Smooth muscle cell (in vitro differentiated cells): ENCODE measurements around the gene CDK1. TPM values are rescaled to one million over a fixed set of nuclear protein-coding genes. Genes with fewer than 3 reads are reported as not detected.

Source experiments
- DNase-seq: peaks from one replicate; lab custom pipeline; 2025; ENCODE audit not compliant: unreplicated experiment; lab: John Stamatoyannopoulos, UW
- H2AFZ ChIP-seq: fragments of 200-600 bp; sonication (generic); 2 replicates; pipeline ENCODE4 v1.6.0; 2016; ENCODE audit warnings: antibody characterized with exemption, low read depth, mild to moderate bottlenecking
- H3F3A ChIP-seq: fragments of 200-600 bp; sonication (generic); 2 replicates; pipeline ENCODE4 v1.6.0; 2017; ENCODE audit warnings: antibody characterized with exemption, low read depth
- H3K27ac ChIP-seq: fragments of 200-600 bp; sonication (generic); 2 replicates; pipeline ENCODE4 v1.5.1; 2016; ENCODE audit warnings: low read depth, mild to moderate bottlenecking
- H3K27me3 ChIP-seq: fragments of 200-600 bp; sonication (generic); 2 replicates; pipeline ENCODE4 v1.6.1; 2016; ENCODE audit warnings: low read depth, mild to moderate bottlenecking
- H3K36me3 ChIP-seq: fragments of 200-600 bp; sonication (generic); 2 replicates; pipeline ENCODE4 v1.5.1; 2016; ENCODE audit warnings: low read depth
- H3K4me1 ChIP-seq: fragments of 200-600 bp; sonication (generic); 2 replicates; pipeline ENCODE4 v1.5.1; 2016; ENCODE audit warnings: low read depth
- H3K4me2 ChIP-seq: fragments of 200-600 bp; sonication (generic); 2 replicates; pipeline ENCODE4 v1.6.0; 2016; ENCODE audit warnings: mild to moderate bottlenecking
- H3K4me3 ChIP-seq: fragments of 200-600 bp; sonication (generic); 2 replicates; pipeline ENCODE4 v1.5.1; 2016; ENCODE audit warnings: mild to moderate bottlenecking
- H3K79me2 ChIP-seq: fragments of 200-600 bp; sonication (generic); 2 replicates; pipeline ENCODE4 v1.6.0; 2016; ENCODE audit warnings: low read depth, mild to moderate bottlenecking
- H3K9ac ChIP-seq: fragments of 200-600 bp; sonication (generic); 2 replicates; pipeline ENCODE4 v1.6.0; 2016; ENCODE audit warnings: low read depth
- H3K9me3 ChIP-seq: fragments of 200-600 bp; sonication (generic); replicated peaks from 2 replicates; pipeline ENCODE4 v1.5.1; 2016; ENCODE audit warnings: low read depth
- H4K20me1 ChIP-seq: fragments of 200-600 bp; sonication (generic); 2 replicates; pipeline ENCODE4 v1.6.0; 2016; ENCODE audit warnings: low read depth
- WGBS: methylation state at CpG from one replicate; pipeline ENCODE4 v1.1.7; 2016; ENCODE audit warnings: low lambda C conversion rate; 5-methylcytosine and 5-hydroxymethylcytosine counted together
- polyA plus RNA-seq: library from polyadenylated mRNA; unstranded; fragments of >200 nt; fragmentation: Nextera tagmentation; extraction: Ambion mirVana; gene quantifications from 2 replicates; pipeline ENCODE4 v1.2.1, GENCODE V29; 2016
- total RNA-seq: library from RNA; depleted of rRNA; stranded (reverse); fragments of >200 nt; gene quantifications from 2 replicates; pipeline ENCODE4 v1.2.3, GENCODE V29; 2014
- TF ChIP-seq, protein P1 (sequence below): fragments of 200-600 bp; sonication (generic); IDR thresholded peaks from 2 replicates; pipeline ENCODE4 v1.5.1; 2017; ENCODE audit warnings: borderline replicate concordance, mild to moderate bottlenecking, antibody characterized with exemption; ENCODE audit not compliant: insufficient read depth, poor library complexity, severe bottlenecking

Gene CDK1
- total and polyA plus RNA-seq, 2 experiments from 2014 or later: 46.6 to 56.5 TPM

DNA sequence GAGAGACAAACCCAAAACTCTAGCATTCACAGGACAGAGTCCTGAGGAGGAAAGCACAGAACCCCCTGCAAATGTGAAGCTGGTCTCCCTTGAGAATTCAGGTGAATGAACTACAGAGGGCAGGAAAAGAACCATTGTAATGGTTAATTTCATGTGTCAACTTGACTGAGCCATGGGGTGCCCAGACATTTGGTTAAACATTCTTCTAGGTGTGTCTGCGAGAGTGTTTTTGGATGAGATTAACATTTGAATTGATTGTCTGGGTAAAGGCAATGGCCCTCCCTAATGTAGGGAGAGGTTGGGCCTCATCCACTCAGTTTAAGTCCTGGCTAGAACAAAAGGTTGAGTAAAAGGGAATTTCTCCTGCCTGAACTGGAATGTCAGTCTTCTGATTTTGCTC lies 15.7 kb upstream of the CDK1 start:
- Histone ChIP-seq H3K9ac (no peak overlapping the region), H3K27me3 (no peaks in the 10 kb centered on the region), H3F3A (no peaks in the 10 kb centered on the region), H4K20me1 (no peaks in the 10 kb centered on the region), H2AFZ (no peak overlapping the region), H3K4me1 (peaks cover 3% of the 10 kb centered on the region), H3K36me3 (no peaks in the 10 kb centered on the region), H3K27ac (no peak overlapping the region), H3K4me3 (no peak overlapping the region), H3K9me3 (no peaks in the 10 kb centered on the region), H3K4me2 (no peak overlapping the region), H3K79me2 (no peaks in the 10 kb centered on the region)
- TF ChIP-seq, protein P1, sequence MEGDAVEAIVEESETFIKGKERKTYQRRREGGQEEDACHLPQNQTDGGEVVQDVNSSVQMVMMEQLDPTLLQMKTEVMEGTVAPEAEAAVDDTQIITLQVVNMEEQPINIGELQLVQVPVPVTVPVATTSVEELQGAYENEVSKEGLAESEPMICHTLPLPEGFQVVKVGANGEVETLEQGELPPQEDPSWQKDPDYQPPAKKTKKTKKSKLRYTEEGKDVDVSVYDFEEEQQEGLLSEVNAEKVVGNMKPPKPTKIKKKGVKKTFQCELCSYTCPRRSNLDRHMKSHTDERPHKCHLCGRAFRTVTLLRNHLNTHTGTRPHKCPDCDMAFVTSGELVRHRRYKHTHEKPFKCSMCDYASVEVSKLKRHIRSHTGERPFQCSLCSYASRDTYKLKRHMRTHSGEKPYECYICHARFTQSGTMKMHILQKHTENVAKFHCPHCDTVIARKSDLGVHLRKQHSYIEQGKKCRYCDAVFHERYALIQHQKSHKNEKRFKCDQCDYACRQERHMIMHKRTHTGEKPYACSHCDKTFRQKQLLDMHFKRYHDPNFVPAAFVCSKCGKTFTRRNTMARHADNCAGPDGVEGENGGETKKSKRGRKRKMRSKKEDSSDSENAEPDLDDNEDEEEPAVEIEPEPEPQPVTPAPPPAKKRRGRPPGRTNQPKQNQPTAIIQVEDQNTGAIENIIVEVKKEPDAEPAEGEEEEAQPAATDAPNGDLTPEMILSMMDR: no peak
- DNase-seq: no peak
- WGBS: 86% methylated on average over 1 of the region's 1 CpG

GRCh38 chr10:60767424-60767823 lies 10.9 kb upstream of the CDK1 start:
- Histone ChIP-seq H3K27me3 (no peaks in the 10 kb centered on the region), H3K36me3 (no peaks in the 10 kb centered on the region), H3K27ac (no peak overlapping the region), H3K4me3 (no peak overlapping the region), H2AFZ (peak overlapping the region; percentile 15), H4K20me1 (no peaks in the 10 kb centered on the region), H3K9ac (no peak overlapping the region), H3K79me2 (no peaks in the 10 kb centered on the region), H3K4me2 (no peak overlapping the region), H3F3A (no peaks in the 10 kb centered on the region), H3K9me3 (no peaks in the 10 kb centered on the region), H3K4me1 (no peaks in the 10 kb centered on the region)
- WGBS: 89% methylated on average over 6 of the region's 6 CpGs
- TF ChIP-seq, protein P1: no peak
- DNase-seq: no peak

DNA sequence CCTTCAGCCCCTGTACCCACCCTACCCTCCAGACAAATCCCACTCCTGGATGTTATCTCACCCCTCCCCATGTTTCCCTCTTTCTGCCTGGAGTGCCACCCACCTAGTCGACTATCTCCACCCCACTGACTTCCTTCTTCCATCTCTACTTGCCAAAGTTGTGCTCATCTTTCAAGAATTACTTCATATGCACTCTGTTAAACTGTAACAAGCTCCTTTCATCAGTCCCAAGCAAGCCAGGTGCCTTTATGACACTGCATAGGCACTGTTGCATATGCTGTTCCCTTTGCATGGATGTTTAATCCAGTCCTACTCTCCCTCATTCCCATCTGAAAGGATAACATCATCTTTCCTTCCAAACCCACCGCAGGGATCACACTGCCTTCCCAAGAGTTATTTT lies 8.9 kb upstream of the CDK1 start:
- no peaks in the 10 kb centered on the region for H3F3A ChIP-seq
- TF ChIP-seq, protein P1: no peak
- no peak overlapping the region for H3K4me3 ChIP-seq
- H3K36me3 ChIP-seq: no peaks in the 10 kb centered on the region
- WGBS: 60% methylated on average over 2 of the region's 2 CpGs
- no peak overlapping the region for H2AFZ ChIP-seq
- H3K4me1 ChIP-seq: no peaks in the 10 kb centered on the region
- no peaks in the 10 kb centered on the region for H3K9me3 ChIP-seq
- H3K27ac ChIP-seq: no peak overlapping the region
- no peaks in the 10 kb centered on the region for H3K79me2 ChIP-seq
- no peak overlapping the region for H3K4me2 ChIP-seq
- H3K9ac ChIP-seq: no peak overlapping the region
- DNase-seq: no peak
- no peaks in the 10 kb centered on the region for H4K20me1 ChIP-seq
- H3K27me3 ChIP-seq: no peaks in the 10 kb centered on the region

GRCh38 chr10:60777696-60778213 lies 523 bp upstream of the CDK1 start:
- Histone ChIP-seq H3K4me1 (peaks cover 32% of the 10 kb centered on the region), H3K27ac (peak overlapping the region; percentile 40), H3K9me3 (no peaks in the 10 kb centered on the region), H3K36me3 (no peaks in the 10 kb centered on the region), H3K4me2 (peak overlapping the region; percentile 88), H4K20me1 (no peaks in the 10 kb centered on the region), H3K79me2 (peaks cover 43% of the 10 kb centered on the region), H3F3A (no peaks in the 10 kb centered on the region), H3K9ac (peak overlapping the region; percentile 69), H3K27me3 (no peaks in the 10 kb centered on the region), H2AFZ (peak overlapping the region; percentile 97), H3K4me3 (peak overlapping the region; percentile 80)
- 44% methylated on average over 9 of the region's 9 CpGs for WGBS
- no peak for DNase-seq
- TF ChIP-seq, protein P1: no peak
